Natural killer cell (primary cell): Measurements from ENCODE around the gene CRYGC. TPM values are rescaled to one million over a fixed set of nuclear protein-coding genes. Genes with fewer than 3 reads are reported as not detected.

Experiments
- ATAC-seq, 3 donors: fragments of 150-1000 bp in 2 of 3; fragments of 200-7000 bp in 1 of 3; cut with Tn5 transposase; 1 replicate in 1 of 3; 2 replicates in 2 of 3; pipeline ENCODE4 v1.10.0; 2021; ENCODE audit warnings: mild to moderate bottlenecking in 2 of 3, moderate library complexity in 2 of 3
- DNase-seq, 2 donors: peaks; one replicate each; pipeline versions ENCODE4 v3.0.0 to v3.0.0-alpha.2; 2013 to 2021; ENCODE audit warnings: mixed read lengths in 1 of 2
- H3K27ac ChIP-seq: one replicate; pipeline ENCODE4 v1.5.1; 2013; ENCODE audit warnings: mild to moderate bottlenecking, low read length
- H3K27me3 ChIP-seq: one replicate; pipeline ENCODE4 v1.6.1; 2013; ENCODE audit warnings: low read length; ENCODE audit not compliant: control insufficient read depth, insufficient read depth
- H3K36me3 ChIP-seq: one replicate; pipeline ENCODE4 v1.6.1; 2013; ENCODE audit warnings: low read length; ENCODE audit not compliant: control insufficient read depth, insufficient read depth
- H3K4me1 ChIP-seq: one replicate; pipeline ENCODE4 v1.6.1; 2013; ENCODE audit warnings: low read length; ENCODE audit not compliant: control insufficient read depth, insufficient read depth
- H3K4me3 ChIP-seq: one replicate; pipeline ENCODE4 v1.5.1; 2013; ENCODE audit warnings: low read length
- H3K9me3 ChIP-seq: one replicate; pipeline ENCODE4 v1.6.1; 2013; ENCODE audit warnings: low read length; ENCODE audit not compliant: control insufficient read depth, insufficient read depth
- H3K27ac Mint-ChIP-seq, 2 donors: one replicate each; pipeline ENCODE4 v1.8.0; 2022; ENCODE audit warnings: mild to moderate bottlenecking in 2 of 2, mixed read lengths in 2 of 2, moderate library complexity in 1 of 2
- H3K27me3 Mint-ChIP-seq, 2 donors: one replicate each; pipeline ENCODE4 v1.8.0; 2022; ENCODE audit warnings: low read depth in 2 of 2, mixed read lengths in 2 of 2
- H3K36me3 Mint-ChIP-seq: one replicate; pipeline ENCODE4 v1.8.0; 2022; ENCODE audit warnings: mixed read lengths
- H3K4me1 Mint-ChIP-seq, 2 donors: one replicate each; pipeline ENCODE4 v1.8.0; 2022; ENCODE audit warnings: mixed read lengths in 2 of 2
- H3K4me3 Mint-ChIP-seq: one replicate; pipeline ENCODE4 v1.8.0; 2022; ENCODE audit warnings: mild to moderate bottlenecking, moderate library complexity, mixed read lengths
- H3K9me3 Mint-ChIP-seq, 2 donors: one replicate each; pipeline ENCODE4 v1.8.0; 2022; ENCODE audit warnings: mixed read lengths in 2 of 2
- CTCF ChIP-seq: fragments of 200-600 bp; IDR thresholded peaks from one replicate; pipeline ENCODE4 v1.8.0; 2022; ENCODE audit warnings: antibody characterized with exemption
- WGBS: methylation state at CpG from one replicate; pipeline ENCODE4 v1.1.7; 2013; ENCODE audit warnings: missing lambda C conversion rate; ENCODE audit not compliant: insufficient coverage; 5-methylcytosine and 5-hydroxymethylcytosine counted together
- intact Hi-C: fragments of 100-400 bp; cut with micrococcal nuclease; formaldehyde crosslinking; loops from one replicate; pipeline ENCODE4 v1.14.2; 2022
- total RNA-seq, 4 donors: library from RNA; stranded (reverse); fragments of 120-200 nt in 1 of 4; gene quantifications; one replicate each; pipeline versions ENCODE4 v1.2.3 to v1.2.4, GENCODE V29; 2013 to 2022

The CRYGC gene
- total RNA-seq, 3 donors from 2014 or later (not counting 1 experiment from before 2014, with no cell fraction given) = not detected

GRCh38 chr2:208147759-208148158 is 18.1 kb upstream of the CRYGC start:
- H3K4me1 ChIP-seq = no peaks in the 10 kb centered on the region
- no peaks in the 10 kb centered on the region for H3K9me3 Mint-ChIP-seq
- H3K27me3 ChIP-seq = no peaks in the 10 kb centered on the region
- intact Hi-C loops = no loop called here
- no peak for DNase-seq
- no peak for ATAC-seq
- no peaks in the 10 kb centered on the region for H3K4me1 Mint-ChIP-seq
- no peak overlapping the region for H3K4me3 Mint-ChIP-seq
- no peak overlapping the region for H3K27ac ChIP-seq
- H3K27me3 Mint-ChIP-seq = peaks cover 0 to 7% of the 10 kb centered on the region in 2 donors
- no peak for TF ChIP-seq CTCF
- no peak overlapping the region for H3K27ac Mint-ChIP-seq
- H3K36me3 Mint-ChIP-seq = no peaks in the 10 kb centered on the region
- whole genome bisulfite sequencing = 91% methylated on average over 3 of the region's 3 CpGs
- no peaks in the 10 kb centered on the region for H3K36me3 ChIP-seq
- H3K9me3 ChIP-seq = no peaks in the 10 kb centered on the region
- no peak overlapping the region for H3K4me3 ChIP-seq

GRCh38 chr2:208147008-208147407 is 17.4 kb upstream of the CRYGC start:
- Histone ChIP-seq H3K36me3 (no peaks in the 10 kb centered on the region), H3K4me3 (no peak overlapping the region), H3K27me3 (no peaks in the 10 kb centered on the region), H3K4me1 (no peaks in the 10 kb centered on the region), H3K9me3 (no peaks in the 10 kb centered on the region), H3K27ac (no peak overlapping the region)
- intact Hi-C loops = no loop called here
- no peak for ATAC-seq
- Mint-ChIP-seq H3K27me3 (peaks cover 0 to 7% of the 10 kb centered on the region in 2 donors), H3K4me3 (no peak overlapping the region), H3K4me1 (no peaks in the 10 kb centered on the region), H3K36me3 (no peaks in the 10 kb centered on the region), H3K9me3 (no peaks in the 10 kb centered on the region), H3K27ac (no peak overlapping the region)
- DNase-seq = no peak
- TF ChIP-seq CTCF = no peak

- Mint-ChIP-seq H3K4me1 (no peaks in the 10 kb centered on the region), H3K27ac (no peak within 1 kb of the TSS), H3K36me3 (no peaks in the 10 kb centered on the region), H3K27me3 (peaks cover 0 to 7% of the 10 kb centered on the region in 2 donors), H3K9me3 (no peaks in the 10 kb centered on the region), H3K4me3 (no peak within 1 kb of the TSS)
- DNase-seq = no peak
- Histone ChIP-seq H3K4me1 (no peaks in the 10 kb centered on the region), H3K36me3 (no peaks in the 10 kb centered on the region), H3K4me3 (no peak within 1 kb of the TSS), H3K9me3 (no peaks in the 10 kb centered on the region), H3K27ac (no peak within 1 kb of the TSS), H3K27me3 (no peaks in the 10 kb centered on the region)
- ATAC-seq = no peak
- WGBS = 78% methylated on average over 6 of the region's 6 CpGs
- no peak for TF ChIP-seq CTCF
- intact Hi-C loops = no loop called here
These were observed 16.4 kb upstream of the CRYGC start, which contains the start of gene CRYGB for GRCh38 chr2:208146006-208146405. Gene CRYGB (minus strand): TSS chr2:208146158. CDS start chr2:208146120, 38 bp downstream.
